DND-41 (cell line): ENCODE results near the gene DCAF4.

Source experiments
- EZH2 ChIP-seq: IDR thresholded peaks from 3 replicates; pipeline ENCODE4 v1.6.1; 2012; ENCODE audit warnings: borderline replicate concordance, low read depth, mild to moderate bottlenecking, moderate library complexity, low read length, inconsistent platforms; ENCODE audit not compliant: severe bottlenecking
- TF ChIP-seq, protein P1 (sequence below): IDR thresholded peaks from 2 replicates; pipeline ENCODE4 v1.5.1; 2012; ENCODE audit warnings: borderline replicate concordance, low read length, moderate library complexity, mild to moderate bottlenecking; ENCODE audit not compliant: poor library complexity, severe bottlenecking; ENCODE audit errors: extremely low read depth

DNA sequence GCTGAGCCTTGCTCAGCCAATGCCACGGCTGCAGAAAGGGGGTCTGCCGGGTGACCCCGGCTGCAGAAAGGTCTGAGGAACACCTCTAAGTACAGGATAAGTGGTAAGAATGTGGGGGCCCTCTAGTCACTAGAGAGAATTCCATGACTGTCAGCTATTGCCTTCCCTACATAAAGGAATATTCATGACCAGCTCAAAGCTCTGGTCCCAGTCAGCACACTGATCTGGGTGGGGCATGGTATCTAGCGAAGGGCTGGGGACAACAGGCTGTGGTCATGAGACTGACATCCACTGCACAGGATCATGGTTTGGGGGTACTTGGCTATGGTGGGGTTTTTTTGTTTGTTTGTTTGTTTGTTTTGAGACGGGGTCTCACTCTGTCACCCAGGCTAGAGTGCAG lies 42.1 kb downstream of the DCAF4 start:
- TF ChIP-seq, protein P1, sequence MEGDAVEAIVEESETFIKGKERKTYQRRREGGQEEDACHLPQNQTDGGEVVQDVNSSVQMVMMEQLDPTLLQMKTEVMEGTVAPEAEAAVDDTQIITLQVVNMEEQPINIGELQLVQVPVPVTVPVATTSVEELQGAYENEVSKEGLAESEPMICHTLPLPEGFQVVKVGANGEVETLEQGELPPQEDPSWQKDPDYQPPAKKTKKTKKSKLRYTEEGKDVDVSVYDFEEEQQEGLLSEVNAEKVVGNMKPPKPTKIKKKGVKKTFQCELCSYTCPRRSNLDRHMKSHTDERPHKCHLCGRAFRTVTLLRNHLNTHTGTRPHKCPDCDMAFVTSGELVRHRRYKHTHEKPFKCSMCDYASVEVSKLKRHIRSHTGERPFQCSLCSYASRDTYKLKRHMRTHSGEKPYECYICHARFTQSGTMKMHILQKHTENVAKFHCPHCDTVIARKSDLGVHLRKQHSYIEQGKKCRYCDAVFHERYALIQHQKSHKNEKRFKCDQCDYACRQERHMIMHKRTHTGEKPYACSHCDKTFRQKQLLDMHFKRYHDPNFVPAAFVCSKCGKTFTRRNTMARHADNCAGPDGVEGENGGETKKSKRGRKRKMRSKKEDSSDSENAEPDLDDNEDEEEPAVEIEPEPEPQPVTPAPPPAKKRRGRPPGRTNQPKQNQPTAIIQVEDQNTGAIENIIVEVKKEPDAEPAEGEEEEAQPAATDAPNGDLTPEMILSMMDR, result no peak
- TF ChIP-seq EZH2, result no peak
